ENCODE data around the gene MAMDC4. TPM values are rescaled to one million over a fixed set of nuclear protein-coding genes. Genes with fewer than 3 reads are reported as not detected.

Gene MAMDC4
- total RNA-seq, 2 donors from 2014 or later: 11.0 to 61.7 TPM

DNA sequence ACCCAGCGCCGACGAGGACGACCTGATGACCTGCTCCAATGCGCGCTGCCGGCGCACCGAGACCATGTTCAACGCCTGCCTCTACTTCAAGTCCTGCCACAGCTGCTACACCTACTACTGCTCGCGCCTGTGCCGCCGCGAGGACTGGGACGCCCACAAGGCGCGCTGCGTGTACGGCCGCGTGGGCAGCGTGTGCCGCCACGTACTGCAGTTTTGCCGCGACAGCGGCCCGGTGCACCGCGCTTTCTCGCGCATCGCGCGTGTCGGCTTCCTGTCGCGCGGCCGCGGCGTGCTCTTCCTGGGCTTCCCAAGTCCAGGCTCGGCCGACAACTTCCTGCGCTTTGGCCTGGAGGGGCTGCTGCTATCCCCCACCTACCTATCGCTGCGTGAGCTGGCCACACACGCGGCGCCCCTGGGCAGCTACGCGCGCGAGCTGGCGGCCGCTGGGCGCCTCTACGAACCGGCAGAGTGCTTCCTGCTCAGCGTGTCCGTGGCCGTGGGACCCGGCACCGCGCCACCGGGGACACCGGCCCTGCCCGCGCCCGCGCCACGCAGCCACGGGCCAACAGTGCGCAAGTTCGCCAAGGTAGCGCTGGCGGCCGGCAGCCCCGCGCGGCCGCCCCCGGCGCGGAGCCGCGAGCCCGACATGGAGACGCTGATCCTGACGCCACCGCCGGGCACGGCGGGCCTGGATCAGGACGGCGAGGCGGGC is 5.6 kb upstream of the MAMDC4 start:
- no peaks in the 10 kb centered on the region for H3K9me3 ChIP-seq
- H3K27me3 ChIP-seq: peaks cover 19% of the 10 kb centered on the region
- no peak overlapping the region for H3K27ac ChIP-seq
- intact Hi-C loops (cut with DNase I): loop anchor here (10.0 kb wide), 1 partner anchor 52 kb away; the partner anchor contains the start of genes CCDC183 and TMEM141
- H3K9ac ChIP-seq (ENCODE audit: low read depth in 2 of 2, low read length in 2 of 2): peak overlapping the region in 1 of 2 donors; percentile 44
- TF ChIP-seq, protein P1, sequence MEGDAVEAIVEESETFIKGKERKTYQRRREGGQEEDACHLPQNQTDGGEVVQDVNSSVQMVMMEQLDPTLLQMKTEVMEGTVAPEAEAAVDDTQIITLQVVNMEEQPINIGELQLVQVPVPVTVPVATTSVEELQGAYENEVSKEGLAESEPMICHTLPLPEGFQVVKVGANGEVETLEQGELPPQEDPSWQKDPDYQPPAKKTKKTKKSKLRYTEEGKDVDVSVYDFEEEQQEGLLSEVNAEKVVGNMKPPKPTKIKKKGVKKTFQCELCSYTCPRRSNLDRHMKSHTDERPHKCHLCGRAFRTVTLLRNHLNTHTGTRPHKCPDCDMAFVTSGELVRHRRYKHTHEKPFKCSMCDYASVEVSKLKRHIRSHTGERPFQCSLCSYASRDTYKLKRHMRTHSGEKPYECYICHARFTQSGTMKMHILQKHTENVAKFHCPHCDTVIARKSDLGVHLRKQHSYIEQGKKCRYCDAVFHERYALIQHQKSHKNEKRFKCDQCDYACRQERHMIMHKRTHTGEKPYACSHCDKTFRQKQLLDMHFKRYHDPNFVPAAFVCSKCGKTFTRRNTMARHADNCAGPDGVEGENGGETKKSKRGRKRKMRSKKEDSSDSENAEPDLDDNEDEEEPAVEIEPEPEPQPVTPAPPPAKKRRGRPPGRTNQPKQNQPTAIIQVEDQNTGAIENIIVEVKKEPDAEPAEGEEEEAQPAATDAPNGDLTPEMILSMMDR (IDR thresholded peaks at IDR 0.05): no peak
- H3K4me1 ChIP-seq: peaks cover 32% of the 10 kb centered on the region
- no peak overlapping the region for H3K4me3 ChIP-seq
- no peak for DNase-seq
- H3K36me3 ChIP-seq: no peaks in the 10 kb centered on the region

DNA sequence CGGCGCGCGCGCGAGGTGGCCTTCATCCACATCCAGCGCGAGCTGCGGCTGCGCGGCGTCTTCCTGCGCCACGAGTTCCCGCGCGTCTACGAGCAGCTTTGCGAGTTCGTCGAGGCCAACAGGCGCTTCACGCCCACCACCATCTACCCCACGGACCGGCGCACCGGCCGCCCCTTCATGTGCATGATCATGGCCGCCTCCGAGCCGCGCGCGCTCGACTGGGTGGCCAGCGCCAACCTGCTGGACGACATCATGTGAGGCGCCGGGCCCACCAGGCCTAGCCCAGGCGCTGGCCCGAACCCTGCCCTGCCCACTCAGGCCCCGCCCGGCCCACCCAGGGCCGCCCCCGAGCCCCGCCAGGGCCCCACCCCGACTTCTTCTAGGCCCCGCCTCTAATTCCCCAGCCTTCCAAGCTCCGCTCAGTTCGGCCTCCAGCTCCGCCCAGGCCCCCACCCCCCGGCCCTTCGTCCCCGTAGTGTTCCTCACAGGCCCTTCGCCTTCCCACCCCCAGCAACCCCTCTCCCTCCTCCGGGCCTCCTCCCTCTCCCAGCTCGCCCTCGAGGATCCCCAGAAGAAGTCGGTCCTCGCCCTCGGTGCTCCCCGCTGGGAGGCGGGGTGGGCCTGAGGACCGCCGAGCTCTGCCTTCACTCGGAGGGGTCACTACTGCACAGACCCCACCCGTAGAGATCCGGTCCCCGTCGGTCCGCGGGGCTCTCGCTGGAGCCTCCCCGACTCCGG is 4.9 kb upstream of the MAMDC4 start:
- H3K36me3 ChIP-seq: no peaks in the 10 kb centered on the region
- H3K9me3 ChIP-seq: no peaks in the 10 kb centered on the region
- peak overlapping the region; percentile 84 for H3K4me3 ChIP-seq
- peak overlapping the region; percentile 96 to 99 for H3K9ac ChIP-seq (ENCODE audit: low read depth in 2 of 2, low read length in 2 of 2)
- intact Hi-C loops (cut with DNase I): loop anchor here (10.0 kb wide), 1 partner anchor 52 kb away; the partner anchor contains the start of genes CCDC183 and TMEM141
- TF ChIP-seq, protein P1 (IDR thresholded peaks at IDR 0.05): no peak
- peaks cover 24% of the 10 kb centered on the region for H3K4me1 ChIP-seq
- H3K27me3 ChIP-seq: peaks cover 19% of the 10 kb centered on the region
- DNase-seq: peak; percentile 89
- peak overlapping the region; percentile 89 for H3K27ac ChIP-seq

DNA sequence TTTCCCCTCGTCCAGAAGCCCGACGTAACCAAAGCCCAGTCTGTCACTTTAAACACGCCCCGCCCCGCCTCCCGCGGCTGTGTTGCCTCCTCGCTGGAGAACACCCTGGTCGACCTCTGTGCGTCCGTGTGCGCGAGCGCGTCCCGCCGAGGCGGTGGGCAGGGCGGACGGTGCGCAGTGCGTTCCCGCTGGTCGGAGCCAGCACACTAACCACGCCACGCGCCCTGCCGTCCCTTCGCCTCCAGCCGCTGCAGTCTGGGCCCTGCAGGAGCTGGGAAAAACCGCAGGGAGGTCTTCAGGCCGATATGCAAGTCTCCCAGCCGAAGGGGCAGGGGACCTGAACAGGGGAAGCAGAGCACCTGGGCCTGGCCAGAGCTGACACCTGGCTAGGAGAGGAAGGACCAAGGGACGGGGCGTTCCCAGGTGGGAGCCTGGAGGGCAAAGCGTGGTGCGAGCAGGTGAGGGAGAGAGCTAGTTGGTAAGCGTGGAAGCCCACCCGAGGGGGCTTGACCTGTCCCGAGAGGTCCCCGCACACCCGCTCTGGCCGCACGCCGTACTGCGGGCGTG is 4.2 kb upstream of the MAMDC4 start:
- Histone ChIP-seq H3K36me3 (no peaks in the 10 kb centered on the region), H3K9ac (ENCODE audit: low read depth in 2 of 2, low read length in 2 of 2) (peak overlapping the region; percentile 96 to 99), H3K4me3 (peak overlapping the region; percentile 84), H3K9me3 (no peaks in the 10 kb centered on the region), H3K27ac (peak overlapping the region; percentile 89), H3K4me1 (peaks cover 20% of the 10 kb centered on the region), H3K27me3 (peaks cover 19% of the 10 kb centered on the region)
- intact Hi-C loops (cut with DNase I): loop anchor here (10.0 kb wide), 1 partner anchor 53 kb away; the partner anchor contains the start of genes CCDC183 and TMEM141
- TF ChIP-seq, protein P1 (IDR thresholded peaks at IDR 0.05): no peak
- peak; percentile 95 for DNase-seq

DNA sequence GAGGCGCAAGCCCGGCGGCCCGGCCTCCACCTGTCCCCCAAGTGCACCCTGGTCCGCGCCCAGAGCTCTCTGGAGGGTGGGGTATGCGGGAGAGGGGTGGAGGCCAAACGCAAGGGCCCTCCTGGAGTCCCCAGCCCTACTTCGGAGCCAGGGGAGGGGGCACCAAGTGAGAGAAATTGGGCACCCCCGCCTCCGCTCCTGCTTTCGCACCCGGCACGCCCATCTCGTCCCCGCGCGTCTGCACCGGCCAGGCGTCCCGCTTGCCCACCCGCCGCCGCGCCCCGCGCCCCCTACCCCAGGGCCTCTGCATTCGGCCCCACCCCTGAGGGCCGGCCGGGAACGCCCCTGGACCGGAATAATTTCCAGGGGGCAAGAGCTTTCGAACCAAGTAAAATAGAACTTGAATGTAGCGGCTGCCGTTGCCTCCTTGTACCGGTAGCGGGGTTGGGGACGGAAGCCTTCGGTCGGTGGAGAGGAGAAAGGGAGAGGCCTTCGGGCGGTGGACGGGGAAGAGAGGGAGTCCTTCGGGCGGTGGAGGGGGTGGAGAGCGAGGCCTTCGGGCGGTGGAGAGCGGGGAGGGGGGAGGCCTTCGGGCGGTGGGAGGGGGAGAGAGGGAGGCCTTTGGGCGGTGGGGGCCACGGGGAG is 3.6 kb upstream of the MAMDC4 start:
- Histone ChIP-seq H3K9ac (ENCODE audit: low read depth in 2 of 2, low read length in 2 of 2) (peak overlapping the region; percentile 96 to 99), H3K36me3 (no peaks in the 10 kb centered on the region), H3K27me3 (peaks cover 19% of the 10 kb centered on the region), H3K9me3 (no peaks in the 10 kb centered on the region), H3K4me1 (peaks cover 14% of the 10 kb centered on the region), H3K27ac (peak overlapping the region; percentile 89), H3K4me3 (peak overlapping the region; percentile 84)
- TF ChIP-seq, protein P1 (IDR thresholded peaks at IDR 0.05): no peak
- DNase-seq: peak; percentile 59
- intact Hi-C loops (cut with DNase I): loop anchor here (10.0 kb wide), 1 partner anchor 54 kb away; the partner anchor contains the start of genes CCDC183 and TMEM141
